Neuronal stem cell (in vitro differentiated cells): Measurements from ENCODE around the gene POC5.
A peak's percentile ranks its signal among the peaks of the same experiment; 100 is the strongest.

Experiments
- DNase-seq: peaks from one replicate; pipeline ENCODE4 v3.0.0-alpha.2; 2013; ENCODE audit warnings: low spot score
- H2AFZ ChIP-seq: one replicate; pipeline ENCODE4 v1.6.1; 2013; ENCODE audit warnings: mild to moderate bottlenecking, low read length, inconsistent platforms
- H2AK5ac ChIP-seq: 2 replicates; pipeline ENCODE4 v1.6.1; 2013; ENCODE audit warnings: low read depth, mild to moderate bottlenecking, inconsistent platforms, low read length, moderate library complexity, mixed read lengths
- H2BK120ac ChIP-seq: 2 replicates; pipeline ENCODE4 v1.6.1; 2013; ENCODE audit warnings: low read depth, mild to moderate bottlenecking, inconsistent platforms, low read length, moderate library complexity, mixed read lengths
- H2BK12ac ChIP-seq: one replicate; pipeline ENCODE4 v1.6.1; 2013; ENCODE audit warnings: low read length, inconsistent platforms
- H2BK15ac ChIP-seq: 2 replicates; pipeline ENCODE4 v1.6.1; 2013; ENCODE audit warnings: mild to moderate bottlenecking, low read length, inconsistent platforms, mixed read lengths
- H2BK5ac ChIP-seq: one replicate; pipeline ENCODE4 v1.6.1; 2013; ENCODE audit warnings: inconsistent platforms, mild to moderate bottlenecking, low read length, moderate library complexity
- H3K14ac ChIP-seq: one replicate; pipeline ENCODE4 v1.6.1; 2013; ENCODE audit warnings: low read length, inconsistent platforms
- H3K18ac ChIP-seq: 2 replicates; pipeline ENCODE4 v1.6.1; 2013; ENCODE audit warnings: low read length, inconsistent platforms
- H3K23ac ChIP-seq: 2 replicates; pipeline ENCODE4 v1.6.1; 2013; ENCODE audit warnings: low read depth, mild to moderate bottlenecking, mixed read lengths, low read length, inconsistent platforms; ENCODE audit not compliant: poor library complexity
- H3K27ac ChIP-seq: replicated peaks from 3 replicates; pipeline ENCODE4 v1.5.1; 2013; ENCODE audit warnings: low read length, inconsistent platforms
- H3K27me3 ChIP-seq, 3 experiments: 2 replicates each; pipeline ENCODE4 v1.6.1; 2013; ENCODE audit warnings: low read length in 3 of 3, mild to moderate bottlenecking in 2 of 3, inconsistent platforms in 1 of 3, low read depth in 1 of 3, mixed read lengths in 1 of 3, moderate library complexity in 1 of 3; ENCODE audit not compliant: control insufficient read depth in 3 of 3, insufficient read depth in 3 of 3
- H3K36me3 ChIP-seq, 2 donors: replicated peaks in 1 of 2; 2 replicates each; pipeline ENCODE4 v1.6.1; 2013; ENCODE audit warnings: low read length in 2 of 2; ENCODE audit not compliant: control insufficient read depth in 2 of 2, insufficient read depth in 2 of 2
- H3K4ac ChIP-seq: 2 replicates; pipeline ENCODE4 v1.6.1; 2013; ENCODE audit warnings: inconsistent platforms, mild to moderate bottlenecking, low read length, moderate library complexity
- H3K4me1 ChIP-seq, 2 donors: 1 replicate in 1 of 2; 2 replicates in 1 of 2; pipeline ENCODE4 v1.6.1; 2013; ENCODE audit warnings: low read length in 2 of 2, low read depth in 1 of 2; ENCODE audit not compliant: control insufficient read depth in 2 of 2, insufficient read depth in 1 of 2
- H3K4me2 ChIP-seq: one replicate; pipeline ENCODE4 v1.6.1; 2013; ENCODE audit warnings: mild to moderate bottlenecking, low read length, inconsistent platforms; ENCODE audit not compliant: insufficient read depth, poor library complexity, severe bottlenecking
- H3K4me3 ChIP-seq, 2 donors: 2 replicates each; pipeline ENCODE4 v1.5.1; 2013; ENCODE audit warnings: low read length in 2 of 2, mild to moderate bottlenecking in 2 of 2, inconsistent platforms in 1 of 2, moderate library complexity in 1 of 2
- H3K79me1 ChIP-seq: one replicate; pipeline ENCODE4 v1.6.1; 2013; ENCODE audit warnings: low read depth, mild to moderate bottlenecking, inconsistent platforms, low read length, moderate library complexity
- H3K9ac ChIP-seq: one replicate; pipeline ENCODE4 v1.6.1; 2013; ENCODE audit warnings: mild to moderate bottlenecking, low read depth, low read length, inconsistent platforms; ENCODE audit not compliant: poor library complexity
- H3K9me3 ChIP-seq, 2 donors: replicated peaks in 1 of 2; 2 replicates each; pipeline versions ENCODE3 to v1.6.1; 2013; ENCODE audit warnings: low read length in 2 of 2, mild to moderate bottlenecking in 2 of 2, inconsistent platforms in 1 of 2, low read depth in 1 of 2, mixed read lengths in 1 of 2, moderate library complexity in 1 of 2; ENCODE audit not compliant: control insufficient read depth in 2 of 2, insufficient read depth in 1 of 2
- H4K8ac ChIP-seq: one replicate; pipeline ENCODE4 v1.6.1; 2013; ENCODE audit warnings: low read depth, mild to moderate bottlenecking, inconsistent platforms, low read length, moderate library complexity
- H4K91ac ChIP-seq: one replicate; pipeline ENCODE4 v1.6.1; 2013; ENCODE audit warnings: low read length, low read depth, mild to moderate bottlenecking, inconsistent platforms; ENCODE audit not compliant: poor library complexity
- WGBS, 2 donors: extraction: QIAGEN DNeasy Blood & Tissue Kit; methylation state at CpG; one replicate each; pipeline ENCODE4 v1.1.7; 2013; ENCODE audit warnings: missing lambda C conversion rate in 2 of 2, mixed read lengths in 1 of 2; ENCODE audit not compliant: insufficient read length in 2 of 2, insufficient replicate concordance in 1 of 2; ENCODE audit errors: extremely low coverage in 2 of 2; 5-methylcytosine and 5-hydroxymethylcytosine counted together

POC5 gene

GRCh38 chr5:75668977-75669689 lies 48.1 kb downstream of the POC5 start:
- no peaks in the 10 kb centered on the region for H3K79me1 ChIP-seq
- peaks cover 0 to 18% of the 10 kb centered on the region in 2 donors for H3K36me3 ChIP-seq
- no peak overlapping the region for H3K14ac ChIP-seq
- no peak overlapping the region for H4K8ac ChIP-seq
- no peak overlapping the region for H3K18ac ChIP-seq
- no peak for DNase-seq
- no peak overlapping the region for H2BK120ac ChIP-seq
- H2BK15ac ChIP-seq = no peak overlapping the region
- H2BK5ac ChIP-seq = no peak overlapping the region
- H2AFZ ChIP-seq = peak overlapping the region; percentile 32
- H3K4ac ChIP-seq = no peak overlapping the region
- no peak overlapping the region for H3K4me2 ChIP-seq
- no peak overlapping the region for H3K4me3 ChIP-seq
- H3K23ac ChIP-seq = no peak overlapping the region
- H3K4me1 ChIP-seq = peaks cover 0 to 8% of the 10 kb centered on the region in 2 donors
- H3K27ac ChIP-seq = no peak overlapping the region
- no CpG with 5 or more reads among the region's 10 CpGs for WGBS, 2 donors
- no peak overlapping the region for H2AK5ac ChIP-seq
- H3K9me3 ChIP-seq = no peaks in the 10 kb centered on the region
- H4K91ac ChIP-seq = no peak overlapping the region
- H2BK12ac ChIP-seq = no peak overlapping the region
- H3K27me3 ChIP-seq = no peaks in the 10 kb centered on the region
- no peak overlapping the region for H3K9ac ChIP-seq

- no peak overlapping the region for H3K4ac ChIP-seq
- no peak overlapping the region for H2BK12ac ChIP-seq
- no peak overlapping the region for H3K18ac ChIP-seq
- H2AK5ac ChIP-seq = no peak overlapping the region
- H2AFZ ChIP-seq = peak overlapping the region; percentile 39
- H3K4me2 ChIP-seq = no peak overlapping the region
- no peaks in the 10 kb centered on the region for H3K9me3 ChIP-seq
- H4K8ac ChIP-seq = no peak overlapping the region
- peak overlapping the region; percentile 7 for H2BK5ac ChIP-seq
- H3K23ac ChIP-seq = no peak overlapping the region
- H4K91ac ChIP-seq = no peak overlapping the region
- H3K79me1 ChIP-seq = no peaks in the 10 kb centered on the region
- H3K4me1 ChIP-seq = peaks cover 0 to 13% of the 10 kb centered on the region in 2 donors
- no peak overlapping the region for H3K9ac ChIP-seq
- WGBS, 2 donors = no CpG with 5 or more reads among the region's 2 CpGs
- H3K27me3 ChIP-seq = no peaks in the 10 kb centered on the region
- H3K4me3 ChIP-seq = no peak overlapping the region
- no peak overlapping the region for H3K27ac ChIP-seq
- no peak overlapping the region for H2BK120ac ChIP-seq
- no peak overlapping the region for H3K14ac ChIP-seq
- no peak overlapping the region for H2BK15ac ChIP-seq
- peaks cover 0 to 12% of the 10 kb centered on the region in 2 donors for H3K36me3 ChIP-seq
- DNase-seq = no peak
Measured at GRCh38 chr5:75668445-75668844, 48.8 kb downstream of the POC5 start.

- peaks cover 0 to 4% of the 10 kb centered on the region in 2 donors for H3K36me3 ChIP-seq
- no peak overlapping the region for H2BK12ac ChIP-seq
- no peak overlapping the region for H3K9ac ChIP-seq
- H4K91ac ChIP-seq = no peak overlapping the region
- WGBS, 2 donors = no CpG with 5 or more reads among the region's 2 CpGs
- H3K79me1 ChIP-seq = no peaks in the 10 kb centered on the region
- H4K8ac ChIP-seq = no peak overlapping the region
- H3K9me3 ChIP-seq = no peaks in the 10 kb centered on the region
- H3K14ac ChIP-seq = no peak overlapping the region
- no peaks in the 10 kb centered on the region for H3K27me3 ChIP-seq
- H3K4me1 ChIP-seq = peaks cover 0 to 14% of the 10 kb centered on the region in 2 donors
- H2AFZ ChIP-seq = peak overlapping the region; percentile 4
- H3K4ac ChIP-seq = no peak overlapping the region
- no peak overlapping the region for H3K27ac ChIP-seq
- no peak overlapping the region for H3K23ac ChIP-seq
- H3K4me3 ChIP-seq = no peak overlapping the region
- H2BK5ac ChIP-seq = no peak overlapping the region
- H2BK15ac ChIP-seq = no peak overlapping the region
- H3K18ac ChIP-seq = no peak overlapping the region
- no peak for DNase-seq
- H2BK120ac ChIP-seq = no peak overlapping the region
- H3K4me2 ChIP-seq = no peak overlapping the region
- H2AK5ac ChIP-seq = no peak overlapping the region
Measured at GRCh38 chr5:75667586-75667985, 49.7 kb downstream of the POC5 start.

- H2BK12ac ChIP-seq = no peak overlapping the region
- H2BK15ac ChIP-seq = no peak overlapping the region
- no peak overlapping the region for H3K14ac ChIP-seq
- no peak overlapping the region for H4K8ac ChIP-seq
- H2AK5ac ChIP-seq = no peak overlapping the region
- H3K23ac ChIP-seq = no peak overlapping the region
- no peak overlapping the region for H3K9ac ChIP-seq
- no peaks in the 10 kb centered on the region for H3K9me3 ChIP-seq
- H2BK120ac ChIP-seq = no peak overlapping the region
- H3K79me1 ChIP-seq = no peaks in the 10 kb centered on the region
- no peak overlapping the region for H3K4ac ChIP-seq
- H4K91ac ChIP-seq = no peak overlapping the region
- H3K4me1 ChIP-seq = peaks cover 0 to 14% of the 10 kb centered on the region in 2 donors
- DNase-seq = no peak
- no peak overlapping the region for H3K4me3 ChIP-seq
- peak overlapping the region; percentile 41 for H3K18ac ChIP-seq
- WGBS, 2 donors = no CpG with 5 or more reads among the region's 6 CpGs
- no peaks in the 10 kb centered on the region for H3K36me3 ChIP-seq
- no peak overlapping the region for H3K27ac ChIP-seq
- no peak overlapping the region for H3K4me2 ChIP-seq
- no peak overlapping the region for H2BK5ac ChIP-seq
- peak overlapping the region; percentile 4 for H2AFZ ChIP-seq
- H3K27me3 ChIP-seq = no peaks in the 10 kb centered on the region
Measured at GRCh38 chr5:75666801-75667200, 50.4 kb downstream of the POC5 start.
